Effector memory CD8-positive, alpha-beta T cell (primary cell): ENCODE data around the gene EHF.

Source experiments
- ATAC-seq: fragments of 150-1000 bp; cut with Tn5 transposase; replicated peaks from 2 replicates; pipeline ENCODE4 v1.10.0; 2021; ENCODE audit warnings: mild to moderate bottlenecking, moderate library complexity
- DNase-seq, 3 experiments: peaks; one replicate each; pipeline ENCODE4 v3.0.0; 2021
- H3K27ac Mint-ChIP-seq, 2 donors: one replicate each; pipeline ENCODE4 v1.8.0; 2022; ENCODE audit warnings: mild to moderate bottlenecking in 2 of 2, mixed read lengths in 2 of 2, moderate library complexity in 2 of 2
- H3K27me3 Mint-ChIP-seq, 2 donors: one replicate each; pipeline ENCODE4 v1.8.0; 2022; ENCODE audit warnings: mixed read lengths in 2 of 2
- H3K36me3 Mint-ChIP-seq: one replicate; pipeline ENCODE4 v1.8.0; 2022; ENCODE audit warnings: mild to moderate bottlenecking, moderate library complexity, mixed read lengths; ENCODE audit not compliant: insufficient read depth
- H3K4me1 Mint-ChIP-seq, 2 donors: one replicate each; pipeline ENCODE4 v1.8.0; 2022; ENCODE audit warnings: low read depth in 2 of 2, mixed read lengths in 2 of 2
- H3K4me3 Mint-ChIP-seq, 2 donors: one replicate each; pipeline ENCODE4 v1.8.0; 2022; ENCODE audit warnings: mild to moderate bottlenecking in 2 of 2, mixed read lengths in 2 of 2, moderate library complexity in 2 of 2
- H3K9me3 Mint-ChIP-seq, 2 donors: one replicate each; pipeline ENCODE4 v1.8.0; 2022; ENCODE audit warnings: mixed read lengths in 2 of 2

The EHF gene

GRCh38 chr11:34593085-34593484, 27.8 kb upstream of the EHF start:
- ATAC-seq: no peak
- Mint-ChIP-seq H3K27me3 (peaks cover 43 to 59% of the 10 kb centered on the region in 2 donors), H3K9me3 (peaks cover 2 to 8% of the 10 kb centered on the region in 2 donors), H3K4me1 (no peaks in the 10 kb centered on the region), H3K4me3 (no peak overlapping the region), H3K27ac (no peak overlapping the region), H3K36me3 (no peaks in the 10 kb centered on the region)
- DNase-seq: no peak

- no peaks in the 10 kb centered on the region for H3K36me3 Mint-ChIP-seq
- no peak overlapping the region for H3K27ac Mint-ChIP-seq
- ATAC-seq (no peak), DNase-seq (no peak)
- peaks cover 2 to 5% of the 10 kb centered on the region in 2 donors for H3K4me1 Mint-ChIP-seq
- H3K9me3 Mint-ChIP-seq: peaks cover 2 to 8% of the 10 kb centered on the region in 2 donors
- H3K27me3 Mint-ChIP-seq: peaks cover 39 to 54% of the 10 kb centered on the region in 2 donors
- no peak overlapping the region for H3K4me3 Mint-ChIP-seq
These were observed 26.3 kb upstream of the EHF start for GRCh38 chr11:34594603-34595002.

GRCh38 chr11:34595391-34595790, 25.5 kb upstream of the EHF start:
- H3K9me3 Mint-ChIP-seq: peaks cover 2 to 8% of the 10 kb centered on the region in 2 donors
- H3K4me3 Mint-ChIP-seq: no peak overlapping the region
- no peak overlapping the region for H3K27ac Mint-ChIP-seq
- peaks cover 9 to 11% of the 10 kb centered on the region in 2 donors for H3K4me1 Mint-ChIP-seq
- no peak for ATAC-seq
- H3K27me3 Mint-ChIP-seq: peaks cover 43 to 60% of the 10 kb centered on the region in 2 donors
- no peaks in the 10 kb centered on the region for H3K36me3 Mint-ChIP-seq
- no peak for DNase-seq

GRCh38 chr11:34595960-34596644, 24.8 kb upstream of the EHF start:
- Mint-ChIP-seq H3K27ac (no peak overlapping the region), H3K4me3 (no peak overlapping the region), H3K4me1 (peaks cover 11 to 12% of the 10 kb centered on the region in 2 donors), H3K27me3 (peaks cover 41 to 60% of the 10 kb centered on the region in 2 donors), H3K36me3 (no peaks in the 10 kb centered on the region), H3K9me3 (peaks cover 2 to 8% of the 10 kb centered on the region in 2 donors)
- DNase-seq (no peak), ATAC-seq (no peak)

- Mint-ChIP-seq H3K36me3 (no peaks in the 10 kb centered on the region), H3K9me3 (no peaks in the 10 kb centered on the region), H3K27ac (peak overlapping the region; percentile 20 to 26), H3K27me3 (peaks cover 16 to 48% of the 10 kb centered on the region in 2 donors), H3K4me3 (peak overlapping the region; percentile 16 to 45), H3K4me1 (peaks cover 11 to 12% of the 10 kb centered on the region in 2 donors)
- DNase-seq (no peak), ATAC-seq (peak; percentile 46)
These were observed 21.4 kb upstream of the EHF start for GRCh38 chr11:34599406-34599945.

DNA sequence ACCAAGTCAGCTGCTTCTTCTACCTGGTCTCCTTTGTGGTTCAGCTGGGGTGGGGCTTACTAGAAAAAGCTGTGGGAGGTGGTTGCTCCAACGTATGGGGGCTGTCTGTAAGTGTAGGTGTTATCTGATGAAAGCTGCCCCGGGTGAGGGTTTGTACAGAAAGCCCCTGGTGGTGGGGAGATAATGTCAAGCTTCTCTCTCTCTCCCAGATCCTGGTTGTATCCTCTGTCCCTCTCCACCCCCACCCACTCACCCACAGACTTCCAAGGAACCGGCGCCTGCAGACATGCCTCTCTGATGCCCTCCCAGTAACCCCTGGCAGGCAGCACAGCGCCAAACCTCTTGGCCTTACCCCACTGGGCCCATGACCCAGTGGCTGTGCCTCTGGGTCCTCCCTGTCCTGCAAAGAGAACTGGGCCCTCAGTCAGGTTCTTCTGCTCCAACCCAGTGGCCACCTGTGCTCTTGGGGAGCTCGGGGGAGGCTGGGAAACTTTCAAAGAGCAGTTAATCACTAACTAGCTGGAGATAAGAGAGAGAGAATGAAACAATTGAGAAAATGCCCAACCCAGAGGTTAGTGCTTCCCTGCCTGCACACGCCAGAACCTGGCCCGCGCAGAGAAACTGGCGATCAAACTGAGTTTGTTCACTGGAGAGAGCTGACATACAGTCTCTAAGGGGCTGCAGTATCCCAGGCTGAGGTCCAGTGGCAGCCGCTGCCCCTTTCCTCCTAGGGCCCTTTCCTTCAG, 20.4 kb upstream of the EHF start:
- ATAC-seq: peak; percentile 39
- H3K9me3 Mint-ChIP-seq: no peaks in the 10 kb centered on the region
- H3K36me3 Mint-ChIP-seq: no peaks in the 10 kb centered on the region
- H3K27me3 Mint-ChIP-seq: peaks cover 16 to 38% of the 10 kb centered on the region in 2 donors
- H3K27ac Mint-ChIP-seq: peak overlapping the region; percentile 20 to 26
- no peak for DNase-seq
- H3K4me1 Mint-ChIP-seq: peaks cover 11 to 12% of the 10 kb centered on the region in 2 donors
- peak overlapping the region in 1 of 2 donors; percentile 45 for H3K4me3 Mint-ChIP-seq

DNA sequence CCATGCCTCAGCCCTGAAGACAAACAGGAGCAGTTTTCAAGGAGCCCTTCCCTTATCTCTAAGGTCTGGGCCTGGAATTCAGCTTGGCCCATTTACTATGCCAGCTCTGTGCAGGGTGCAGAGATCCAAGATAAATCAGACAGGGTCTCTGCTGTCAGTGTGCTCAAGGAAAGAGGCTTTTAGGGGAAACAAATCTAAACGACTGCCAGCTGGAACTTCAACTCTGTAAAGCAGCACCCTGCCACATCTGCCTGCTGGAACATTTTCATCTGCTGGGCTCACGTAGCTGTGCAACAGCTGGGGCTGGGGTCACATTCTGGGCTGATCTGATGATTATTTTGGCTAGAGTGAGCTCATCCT, 19.8 kb upstream of the EHF start:
- H3K4me3 Mint-ChIP-seq: no peak overlapping the region
- DNase-seq: no peak
- no peak for ATAC-seq
- H3K36me3 Mint-ChIP-seq: no peaks in the 10 kb centered on the region
- peaks cover 11 to 12% of the 10 kb centered on the region in 2 donors for H3K4me1 Mint-ChIP-seq
- peaks cover 10 to 32% of the 10 kb centered on the region in 2 donors for H3K27me3 Mint-ChIP-seq
- H3K9me3 Mint-ChIP-seq: no peaks in the 10 kb centered on the region
- no peak overlapping the region for H3K27ac Mint-ChIP-seq

DNA sequence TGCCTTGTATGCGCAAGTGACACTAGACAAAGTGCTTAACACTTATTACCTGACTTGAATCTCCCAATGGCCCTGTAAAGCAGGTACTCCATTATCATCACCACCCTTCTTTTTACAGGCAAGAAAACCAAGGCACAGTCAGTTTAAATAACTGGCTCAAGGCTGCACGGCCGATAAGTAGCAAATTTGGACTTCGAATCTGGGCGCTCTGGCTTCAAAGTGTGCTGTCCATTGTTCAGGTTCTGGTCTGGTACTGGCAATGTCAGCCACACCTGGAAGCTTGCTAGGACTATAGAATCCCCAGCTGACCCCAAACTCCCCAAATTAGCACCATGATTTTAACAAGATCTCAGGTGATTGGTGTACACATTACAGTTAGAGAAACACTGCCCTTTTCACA, 19.3 kb upstream of the EHF start:
- Mint-ChIP-seq H3K36me3 (no peaks in the 10 kb centered on the region), H3K4me3 (no peak overlapping the region), H3K27ac (no peak overlapping the region), H3K27me3 (peaks cover 8 to 27% of the 10 kb centered on the region in 2 donors), H3K4me1 (peaks cover 11 to 12% of the 10 kb centered on the region in 2 donors), H3K9me3 (no peaks in the 10 kb centered on the region)
- ATAC-seq: no peak
- DNase-seq: no peak

DNA sequence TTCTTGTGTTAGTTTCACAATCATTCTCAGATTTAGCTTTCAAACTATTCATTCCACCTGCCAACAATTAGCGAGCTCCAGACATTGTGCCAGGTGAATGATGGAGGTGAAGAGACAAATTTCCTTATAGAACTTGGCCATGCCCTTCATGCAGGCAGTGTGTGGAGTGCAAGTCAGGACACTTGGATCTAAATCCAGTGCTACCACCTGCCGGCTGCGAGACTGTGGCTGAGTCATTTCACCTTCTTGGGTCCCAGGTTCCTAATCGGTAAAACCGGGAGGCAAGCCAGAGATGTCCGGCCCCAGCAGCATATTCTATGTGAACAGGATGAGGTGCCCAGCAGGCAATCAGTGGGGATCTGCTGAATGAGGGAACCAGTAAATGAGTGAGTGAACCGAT, 18.6 kb upstream of the EHF start:
- Mint-ChIP-seq H3K36me3 (no peaks in the 10 kb centered on the region), H3K27me3 (peaks cover 8 to 22% of the 10 kb centered on the region in 2 donors), H3K9me3 (no peaks in the 10 kb centered on the region), H3K4me3 (no peak overlapping the region), H3K27ac (no peak overlapping the region), H3K4me1 (peaks cover 11 to 12% of the 10 kb centered on the region in 2 donors)
- ATAC-seq (no peak), DNase-seq (no peak)

- H3K27me3 Mint-ChIP-seq: peaks cover 8 to 26% of the 10 kb centered on the region in 2 donors
- ATAC-seq (no peak), DNase-seq (no peak)
- H3K9me3 Mint-ChIP-seq: no peaks in the 10 kb centered on the region
- no peak overlapping the region for H3K4me3 Mint-ChIP-seq
- H3K4me1 Mint-ChIP-seq: peaks cover 11 to 12% of the 10 kb centered on the region in 2 donors
- no peak overlapping the region for H3K27ac Mint-ChIP-seq
- no peaks in the 10 kb centered on the region for H3K36me3 Mint-ChIP-seq
These were observed 17.5 kb upstream of the EHF start for GRCh38 chr11:34603129-34604001.

- ATAC-seq: no peak
- Mint-ChIP-seq H3K4me1 (peaks cover 11 to 12% of the 10 kb centered on the region in 2 donors), H3K4me3 (no peak overlapping the region), H3K27ac (no peak overlapping the region), H3K36me3 (no peaks in the 10 kb centered on the region), H3K9me3 (no peaks in the 10 kb centered on the region), H3K27me3 (peaks cover 8 to 28% of the 10 kb centered on the region in 2 donors)
- DNase-seq: no peak
These were observed 16.7 kb upstream of the EHF start for GRCh38 chr11:34604145-34604544.

DNA sequence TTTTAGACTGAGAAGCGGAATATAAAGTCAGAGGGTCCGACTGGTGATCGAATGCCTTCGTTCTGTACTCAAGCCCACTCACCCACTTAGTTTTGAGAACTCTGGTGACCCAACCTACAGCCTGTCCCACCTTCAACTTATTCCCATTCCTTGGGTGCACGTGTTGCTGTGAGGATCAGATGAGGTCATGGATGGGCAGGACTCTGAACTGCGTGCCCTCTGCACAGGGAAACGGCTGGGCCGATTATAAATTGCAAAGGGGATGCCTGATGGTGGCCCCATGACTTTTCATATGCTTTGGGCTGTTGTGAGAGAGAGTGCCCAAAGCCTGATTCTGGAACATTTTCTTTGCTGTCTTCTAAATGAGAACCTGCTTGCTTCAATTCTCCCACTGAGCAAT, 16.0 kb upstream of the EHF start:
- Mint-ChIP-seq H3K4me1 (peaks cover 3 to 7% of the 10 kb centered on the region in 2 donors), H3K27me3 (peaks cover 1 to 20% of the 10 kb centered on the region in 2 donors), H3K9me3 (no peaks in the 10 kb centered on the region), H3K27ac (no peak overlapping the region), H3K36me3 (no peaks in the 10 kb centered on the region), H3K4me3 (no peak overlapping the region)
- ATAC-seq: no peak
- no peak for DNase-seq
